Endothelial cell of umbilical vein (primary cell): Measurements from ENCODE around the gene TMEM239. TPM values are rescaled to one million over a fixed set of nuclear protein-coding genes. Genes with fewer than 3 reads are reported as not detected.

Source experiments
- BruUV-seq: library from RNA; stranded (reverse); fragments of 400-500 nt; replicated peaks from 2 replicates; lab custom pipeline; 2021; lab: Mats Ljungman, UMichigan
- CTCF ChIA-PET: fragments of 300-600, 350-600 bp; sonication (Branson Sonifier 250); formaldehyde crosslinking; loops from one replicate; lab custom pipeline; 2021; ENCODE audit warnings: antibody characterized with exemption, inconsistent platforms; lab: Charles Lee
- POLR2A ChIA-PET: fragments of 300-600, 350-600 bp; sonication (Branson Sonifier 250); formaldehyde crosslinking; loops from one replicate; lab custom pipeline; 2021; ENCODE audit warnings: antibody characterized with exemption, inconsistent platforms; lab: Charles Lee
- DNase-seq: peaks from one replicate; pipeline ENCODE4 v3.0.0-alpha.2; 2011; ENCODE audit warnings: low read depth, low spot score
- FAIRE-seq: peaks from 2 replicates; lab custom pipeline; 2011; peaks lifted over from hg19 to GRCh38; lab: Jason Lieb, UNC
- H2AFZ ChIP-seq: 2 replicates; pipeline ENCODE4 v1.6.0; 2012; ENCODE audit warnings: low read depth, low read length, control low read depth, inconsistent platforms
- H3K27ac ChIP-seq: 2 replicates; pipeline ENCODE4 v1.5.1; 2011; ENCODE audit warnings: low read depth, mild to moderate bottlenecking, control low read depth, low read length, moderate library complexity; ENCODE audit not compliant: insufficient read depth
- H3K27me3 ChIP-seq, 2 experiments: 2 replicates each; pipeline versions ENCODE4 v1.6.0 to v1.6.1; 2011; ENCODE audit warnings: low read length in 2 of 2, mixed read lengths in 1 of 2; ENCODE audit not compliant: control insufficient read depth in 2 of 2, insufficient read depth in 2 of 2
- H3K36me3 ChIP-seq, 2 experiments: 2 replicates in 1 of 2; 3 replicates in 1 of 2; pipeline ENCODE4 v1.5.1; 2011; ENCODE audit warnings: low read length in 2 of 2, mild to moderate bottlenecking in 1 of 2, moderate library complexity in 1 of 2; ENCODE audit not compliant: control insufficient read depth in 2 of 2, insufficient read depth in 2 of 2; ENCODE audit errors: extremely low read depth in 1 of 2
- H3K4me1 ChIP-seq: 3 replicates; pipeline ENCODE4 v1.5.1; 2011; ENCODE audit warnings: mild to moderate bottlenecking, low read length; ENCODE audit not compliant: control insufficient read depth, insufficient read depth; ENCODE audit errors: extremely low read depth
- H3K4me2 ChIP-seq: 2 replicates; pipeline ENCODE4 v1.6.1; 2011; ENCODE audit warnings: low read length, control low read depth, mixed read lengths; ENCODE audit not compliant: insufficient read depth
- H3K4me3 ChIP-seq, 3 experiments: fragments of 200-600 bp in 1 of 3; sonication (generic), shearing (Covaris generic) in 1 of 3; replicated peaks in 1 of 3; 2 replicates each; pipeline ENCODE4 v1.5.1; 2011 to 2016; ENCODE audit warnings: control low read depth in 3 of 3, low read length in 3 of 3, mild to moderate bottlenecking in 2 of 3, inconsistent platforms in 1 of 3, low read depth in 1 of 3, moderate library complexity in 1 of 3; ENCODE audit not compliant: insufficient read depth in 1 of 3
- H3K79me2 ChIP-seq: 2 replicates; pipeline ENCODE4 v1.6.0; 2012; ENCODE audit warnings: low read length, inconsistent platforms; ENCODE audit not compliant: control insufficient read depth, insufficient read depth
- H3K9ac ChIP-seq: replicated peaks from 2 replicates; pipeline ENCODE3; 2011; ENCODE audit warnings: low read length, control low read depth; ENCODE audit not compliant: insufficient read depth; ENCODE audit errors: extremely low read depth
- H3K9me1 ChIP-seq: replicated peaks from 3 replicates; pipeline ENCODE4 v1.6.0; 2011; ENCODE audit warnings: mild to moderate bottlenecking, low read length; ENCODE audit not compliant: control insufficient read depth, insufficient read depth; ENCODE audit errors: extremely low read depth
- H3K9me3 ChIP-seq: replicated peaks from 2 replicates; pipeline ENCODE4 v1.5.1; 2012; ENCODE audit warnings: low read length, inconsistent platforms; ENCODE audit not compliant: control insufficient read depth, insufficient read depth
- H4K20me1 ChIP-seq: replicated peaks from 2 replicates; pipeline ENCODE3; 2011; ENCODE audit warnings: mild to moderate bottlenecking, low read length; ENCODE audit not compliant: control insufficient read depth, insufficient read depth; ENCODE audit errors: extremely low read depth
- CTCF ChIP-seq, 2 donors: IDR thresholded peaks; 1 replicate in 1 of 2; 2 replicates in 1 of 2; pipeline ENCODE4 v1.5.1; 2011; ENCODE audit warnings: low read length in 2 of 2, mild to moderate bottlenecking in 2 of 2, moderate library complexity in 2 of 2, control low read depth in 1 of 2, inconsistent platforms in 1 of 2, low read depth in 1 of 2; ENCODE audit not compliant: insufficient read depth in 1 of 2; ENCODE audit errors: extremely low read depth in 1 of 2
- EZH2 ChIP-seq: IDR thresholded peaks from 2 replicates; pipeline ENCODE4 v1.6.1; 2012; ENCODE audit warnings: borderline replicate concordance, low read depth, mild to moderate bottlenecking, moderate library complexity, low read length, inconsistent platforms; ENCODE audit not compliant: severe bottlenecking
- FOS ChIP-seq: IDR thresholded peaks from 2 replicates; pipeline ENCODE4 v1.6.1; 2011; ENCODE audit warnings: mild to moderate bottlenecking, low read length, moderate library complexity, borderline replicate concordance; ENCODE audit not compliant: insufficient read depth
- GATA2 ChIP-seq: IDR thresholded peaks from 2 replicates; pipeline ENCODE4 v1.7.0; 2011; ENCODE audit warnings: low read depth, mild to moderate bottlenecking, moderate library complexity, mixed read lengths, low read length; ENCODE audit not compliant: insufficient read length, insufficient read depth
- JUN ChIP-seq: IDR thresholded peaks from 2 replicates; pipeline ENCODE4 v1.6.1; 2011; ENCODE audit warnings: borderline replicate concordance, low read depth; ENCODE audit not compliant: insufficient read length, insufficient read depth
- MAX ChIP-seq: IDR thresholded peaks from 2 replicates; pipeline ENCODE4 v1.6.1; 2011; ENCODE audit not compliant: insufficient read depth, insufficient read length
- MYC ChIP-seq: IDR thresholded peaks from one replicate; pipeline ENCODE4 v1.6.1; 2011; ENCODE audit warnings: mild to moderate bottlenecking, low read depth, low read length
- POLR2A ChIP-seq: IDR thresholded peaks from 2 replicates; pipeline ENCODE4 v1.6.1; 2012; ENCODE audit warnings: low read depth, mild to moderate bottlenecking, control low read depth, low read length
- POLR2AphosphoS5 ChIP-seq: IDR thresholded peaks from 2 replicates; pipeline ENCODE4 v1.6.1; 2012; ENCODE audit warnings: low read depth, mild to moderate bottlenecking, control low read depth, low read length, moderate library complexity; ENCODE audit not compliant: insufficient read depth
- dilution Hi-C: fragments of 300-500 bp; cut with MboI; formaldehyde crosslinking; loops from one replicate; pipeline ENCODE4 v1.15.0; 2019; ENCODE audit warnings: low sequenced_read_pairs; ENCODE audit not compliant: extremely low pct_ligation_motif_present
- intact Hi-C: fragments of 100-400 bp; cut with micrococcal nuclease; formaldehyde crosslinking; loops from one replicate; pipeline ENCODE4 v1.10.0; 2022
- polyA plus RNA-seq, 4 experiments: library from polyadenylated mRNA; depleted of rRNA in 3 of 4; stranded (reverse) in 3 of 4; unstranded in 1 of 4; fragments of >200 nt; gene quantifications; 2 replicates each; pipeline versions ENCODE4 v1.2.1 to v1.2.3, GENCODE V29; 2011 to 2012; ENCODE audit warnings: missing spikeins in 1 of 4
- total RNA-seq: library from RNA; stranded (reverse); gene quantifications from 2 replicates; pipeline ENCODE4 v1.2.3, GENCODE V29; 2021

TMEM239 gene
- total and polyA plus RNA-seq, 2 donors (not counting 3 experiments of a cell fraction or from before 2014, with no cell fraction given), result not detected

- TF ChIP-seq POLR2AphosphoS5 (no peak), MAX (no peak), CTCF (IDR thresholded peaks at IDR 0.05; ENCODE audit: extremely low read depth in 1 of 2, insufficient read depth in 1 of 2, low read depth in 1 of 2, low read length in 2 of 2) (no peak), GATA2 (no peak), POLR2A (no peak), MYC (no peak), EZH2 (no peak), JUN (no peak), FOS (no peak)
- intact Hi-C loops (no loop called here), dilution Hi-C loops (no loop called here)
- no peaks in the 10 kb centered on the region for H3K36me3 ChIP-seq
- H2AFZ ChIP-seq, result no peak overlapping the region
- no peaks in the 10 kb centered on the region for H4K20me1 ChIP-seq
- no peak overlapping the region for H3K27ac ChIP-seq
- no peak overlapping the region for H3K4me3 ChIP-seq
- no peak overlapping the region for H3K4me2 ChIP-seq
- H3K27me3 ChIP-seq, result peaks cover 12 to 14% of the 10 kb centered on the region in 2 experiments
- H3K4me1 ChIP-seq, result no peaks in the 10 kb centered on the region
- H3K9ac ChIP-seq, result no peak overlapping the region
- BruUV-seq, result no TSS peak
- ChIA-PET CTCF (no interaction called here), POLR2A (no interaction called here)
- DNase-seq (no peak), FAIRE-seq (no peak)
- no peaks in the 10 kb centered on the region for H3K79me2 ChIP-seq
- no peaks in the 10 kb centered on the region for H3K9me1 ChIP-seq
- no peaks in the 10 kb centered on the region for H3K9me3 ChIP-seq
Observed at GRCh38 chr20:2795451-2795850, 20.7 kb upstream of the TMEM239 start.
